ENCODE results near the gene CTXN1.
"Not testable (repeated sequence)": the region's sequence is repeated elsewhere in the genome, so short reads cannot be mapped to it uniquely, and the experiment has no call there.

Gene CTXN1

GRCh38 chr19:7926021-7926726 is at the start of gene CTXN1:
Gene CTXN1, minus strand, starts transcription at chr19:7926135. Its CDS starts 597 bp downstream, at chr19:7925538.
- DNase-seq: no peak

- no peak for DNase-seq
Measured at GRCh38 chr19:7975037-7975436, 49.1 kb upstream of the CTXN1 start.

GRCh38 chr19:7973883-7974282 is 47.9 kb upstream of the CTXN1 start:
- DNase-seq: no peak

GRCh38 chr19:7971553-7972520 is 45.9 kb upstream of the CTXN1 start:
- DNase-seq: no peak

- no peak for DNase-seq
Measured at GRCh38 chr19:7970716-7971448, 44.9 kb upstream of the CTXN1 start.

GRCh38 chr19:7969555-7969939 is 43.6 kb upstream of the CTXN1 start:
- no peak for DNase-seq

- DNase-seq: no peak
Measured at GRCh38 chr19:7968796-7969554, 43.0 kb upstream of the CTXN1 start.

GRCh38 chr19:7968008-7968795 is 42.3 kb upstream of the CTXN1 start:
- no peak for DNase-seq

- DNase-seq: no peak
Measured at GRCh38 chr19:7965921-7966665, 40.2 kb upstream of the CTXN1 start.

- no peak for DNase-seq
Measured at GRCh38 chr19:7965259-7965841, 39.4 kb upstream of the CTXN1 start.

- DNase-seq: no peak
Measured at GRCh38 chr19:7963566-7963965, 37.6 kb upstream of the CTXN1 start.

GRCh38 chr19:7962644-7963268 is 36.8 kb upstream of the CTXN1 start:
- DNase-seq: no peak

- no peak for DNase-seq
Measured at GRCh38 chr19:7961920-7962626, 36.1 kb upstream of the CTXN1 start.

- DNase-seq: not testable (repeated sequence)
Measured at GRCh38 chr19:7961082-7961481, 35.1 kb upstream of the CTXN1 start.

GRCh38 chr19:7959211-7959610 is 33.3 kb upstream of the CTXN1 start:
- DNase-seq: no peak

- DNase-seq: no peak
Measured at GRCh38 chr19:7955696-7956095, 29.8 kb upstream of the CTXN1 start.

- no peak for DNase-seq
Measured at GRCh38 chr19:7953576-7953975, 27.6 kb upstream of the CTXN1 start.

- no peak for DNase-seq
Measured at GRCh38 chr19:7953060-7953459, 27.1 kb upstream of the CTXN1 start.

GRCh38 chr19:7947939-7948338 is 22.0 kb upstream of the CTXN1 start:
- DNase-seq: no peak

Measured in SIG-M5 (cell line).